Measurements from ENCODE around the gene OPTN.

GRCh38 chr10:13140627-13141190 is 40.7 kb downstream of the OPTN start:
- TF ChIP-seq CTCF (IDR thresholded peaks at IDR 0.05 in 4 of 5, conservative IDR thresholded peaks at IDR 0.05 in 1 of 5): no peak
- no peak for TF ChIP-seq POLR2A (IDR thresholded peaks at IDR 0.05)

All from gastrocnemius medialis (tissue), 4 donors.